Neural cell (in vitro differentiated cells): ENCODE results near the gene TRABD2B. TPM values are rescaled to one million over a fixed set of nuclear protein-coding genes. Genes with fewer than 3 reads are reported as not detected.

Experiments
- H2AFZ ChIP-seq: fragments of 200-600, 300-800 bp; sonication (generic), shearing (Covaris generic); 2 replicates; pipeline ENCODE4 v1.6.0; 2014; ENCODE audit warnings: low read depth, mild to moderate bottlenecking, antibody characterized with exemption, low read length, moderate library complexity
- H3F3A ChIP-seq: fragments of 200-600 bp; shearing (Covaris generic); 2 replicates; pipeline ENCODE4 v1.6.1; 2016; ENCODE audit warnings: mild to moderate bottlenecking, moderate library complexity, mixed read lengths, antibody characterized with exemption, low read length; ENCODE audit not compliant: insufficient read depth, poor library complexity, severe bottlenecking
- H3K27ac ChIP-seq: fragments of 200-600, 300-800 bp; sonication (generic), shearing (Covaris generic); 2 replicates; pipeline ENCODE4 v1.5.1; 2014; ENCODE audit warnings: mild to moderate bottlenecking, low read length, moderate library complexity
- H3K27me3 ChIP-seq: fragments of 300-800, 200-600 bp; sonication (generic), shearing (Covaris generic); 2 replicates; pipeline ENCODE4 v1.6.0; 2014; ENCODE audit warnings: mild to moderate bottlenecking, low read depth, low read length, moderate library complexity; ENCODE audit not compliant: insufficient read depth
- H3K36me3 ChIP-seq: fragments of 300-800, 200-600 bp; sonication (generic), shearing (Covaris generic); 2 replicates; pipeline ENCODE4 v1.5.1; 2014; ENCODE audit warnings: mild to moderate bottlenecking, antibody characterized with exemption, low read length, moderate library complexity; ENCODE audit not compliant: insufficient read depth
- H3K4me2 ChIP-seq: fragments of 300-800, 200-600 bp; sonication (generic), shearing (Covaris generic); 2 replicates; pipeline ENCODE4 v1.6.0; 2014; ENCODE audit warnings: mild to moderate bottlenecking, low read length
- H3K4me3 ChIP-seq: fragments of 300-800, 200-600 bp; sonication (generic), shearing (Covaris generic); 2 replicates; pipeline ENCODE4 v1.5.1; 2014; ENCODE audit warnings: mild to moderate bottlenecking, low read length, moderate library complexity
- H3K79me2 ChIP-seq: fragments of 200-600 bp; shearing (Covaris generic); replicated peaks from 2 replicates; pipeline ENCODE4 v1.6.0; 2014; ENCODE audit warnings: mild to moderate bottlenecking, low read length, moderate library complexity; ENCODE audit not compliant: insufficient read depth
- H3K9ac ChIP-seq: fragments of 300-800, 200-600 bp; sonication (generic), shearing (Covaris generic); 2 replicates; pipeline ENCODE4 v1.6.1; 2016; ENCODE audit warnings: mild to moderate bottlenecking, low read length, mixed read lengths
- H3K9me2 ChIP-seq: fragments of 200-600 bp; shearing (Covaris generic); 2 replicates; pipeline ENCODE4 v1.6.1; 2016; ENCODE audit warnings: mild to moderate bottlenecking, low read length, mixed read lengths; ENCODE audit not compliant: insufficient read depth
- H3K9me3 ChIP-seq: fragments of 200-600, 300-800 bp; sonication (generic), shearing (Covaris generic); 2 replicates; pipeline ENCODE4 v1.6.1; 2016; ENCODE audit warnings: mild to moderate bottlenecking, mixed run types, low read length, moderate library complexity, mixed read lengths
- H4K20me1 ChIP-seq: fragments of 200-600 bp; shearing (Covaris generic); 2 replicates; pipeline ENCODE4 v1.6.1; 2016; ENCODE audit warnings: mild to moderate bottlenecking, mixed run types; ENCODE audit not compliant: insufficient read depth
- CTCF ChIP-seq: fragments of 450-650 bp; IDR thresholded peaks from 2 replicates; pipeline ENCODE4 v1.5.1; 2014; ENCODE audit warnings: antibody characterized with exemption, mild to moderate bottlenecking, moderate library complexity; ENCODE audit not compliant: poor library complexity, severe bottlenecking
- EP300 ChIP-seq: fragments of 450-650 bp; conservative IDR thresholded peaks from 2 replicates; pipeline ENCODE4 v1.6.1; 2014; ENCODE audit warnings: antibody characterized with exemption, mild to moderate bottlenecking, moderate library complexity; ENCODE audit not compliant: poor library complexity, severe bottlenecking
- EZH2 ChIP-seq: fragments of 200-600, 300-800 bp; shearing (Covaris generic), sonication (generic); IDR thresholded peaks from 2 replicates; pipeline ENCODE4 v1.6.1; 2014; ENCODE audit warnings: antibody characterized with exemption, low read length, borderline replicate concordance, mild to moderate bottlenecking; ENCODE audit not compliant: insufficient read depth, poor library complexity, severe bottlenecking
- MXI1 ChIP-seq: fragments of 450-650 bp; conservative IDR thresholded peaks from 2 replicates; pipeline ENCODE4 v1.6.1; 2014; ENCODE audit warnings: antibody characterized with exemption, mild to moderate bottlenecking; ENCODE audit not compliant: poor library complexity, severe bottlenecking
- POLR2AphosphoS5 ChIP-seq: IDR thresholded peaks from 2 replicates; pipeline ENCODE4 v1.6.1; 2012
- RAD21 ChIP-seq: fragments of 450-650 bp; conservative IDR thresholded peaks from 2 replicates; pipeline ENCODE4 v1.6.1; 2014; ENCODE audit warnings: antibody characterized with exemption, mild to moderate bottlenecking, moderate library complexity
- SMC3 ChIP-seq: fragments of 450-650 bp; conservative IDR thresholded peaks from 2 replicates; pipeline ENCODE4 v1.6.1; 2014; ENCODE audit warnings: antibody characterized with exemption, mild to moderate bottlenecking, moderate library complexity; ENCODE audit not compliant: poor library complexity
- TAF1 ChIP-seq: IDR thresholded peaks from 2 replicates; pipeline ENCODE4 v1.6.1; 2012; ENCODE audit warnings: low read depth
- polyA plus RNA-seq: library from polyadenylated mRNA; depleted of rRNA; stranded (reverse); fragments of >200 nt; gene quantifications from 2 replicates; pipeline ENCODE4 v1.2.3, GENCODE V29; 2014
- TF ChIP-seq, protein P1 (sequence below): IDR thresholded peaks from 2 replicates; pipeline ENCODE4 v1.6.1; 2012; ENCODE audit warnings: borderline replicate concordance

The TRABD2B gene
- polyA plus RNA-seq, 1 donor from 2014 or later: 0.02 TPM

DNA sequence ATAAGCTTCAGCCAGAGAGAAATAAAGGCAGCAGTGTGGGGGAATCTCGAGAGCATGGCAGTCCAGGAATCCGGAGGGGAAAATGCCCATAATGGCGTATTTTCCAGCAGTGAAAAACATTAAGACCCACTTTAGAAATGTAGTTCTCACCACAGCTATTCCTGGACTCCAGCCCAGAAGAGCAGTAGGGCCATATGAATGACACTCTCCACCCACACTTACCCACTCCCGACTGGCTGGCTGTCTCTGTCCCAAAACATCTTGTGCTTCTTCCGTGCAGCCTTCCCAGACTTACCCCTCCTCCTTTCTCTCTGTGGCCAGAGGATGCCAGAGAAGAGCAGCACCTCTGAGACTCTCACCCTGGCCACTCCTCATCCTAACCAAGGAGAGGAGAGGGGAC, 56.4 kb downstream of the TRABD2B start:
- Histone ChIP-seq H3K79me2 (no peaks in the 10 kb centered on the region), H3K4me3 (no peak overlapping the region), H4K20me1 (no peaks in the 10 kb centered on the region), H3K9me2 (no peaks in the 10 kb centered on the region), H3K27me3 (no peaks in the 10 kb centered on the region), H2AFZ (no peak overlapping the region), H3K9me3 (no peaks in the 10 kb centered on the region), H3K4me2 (no peak overlapping the region), H3F3A (no peaks in the 10 kb centered on the region), H3K9ac (no peak overlapping the region), H3K36me3 (no peaks in the 10 kb centered on the region), H3K27ac (no peak overlapping the region)
- TF ChIP-seq, protein P1, sequence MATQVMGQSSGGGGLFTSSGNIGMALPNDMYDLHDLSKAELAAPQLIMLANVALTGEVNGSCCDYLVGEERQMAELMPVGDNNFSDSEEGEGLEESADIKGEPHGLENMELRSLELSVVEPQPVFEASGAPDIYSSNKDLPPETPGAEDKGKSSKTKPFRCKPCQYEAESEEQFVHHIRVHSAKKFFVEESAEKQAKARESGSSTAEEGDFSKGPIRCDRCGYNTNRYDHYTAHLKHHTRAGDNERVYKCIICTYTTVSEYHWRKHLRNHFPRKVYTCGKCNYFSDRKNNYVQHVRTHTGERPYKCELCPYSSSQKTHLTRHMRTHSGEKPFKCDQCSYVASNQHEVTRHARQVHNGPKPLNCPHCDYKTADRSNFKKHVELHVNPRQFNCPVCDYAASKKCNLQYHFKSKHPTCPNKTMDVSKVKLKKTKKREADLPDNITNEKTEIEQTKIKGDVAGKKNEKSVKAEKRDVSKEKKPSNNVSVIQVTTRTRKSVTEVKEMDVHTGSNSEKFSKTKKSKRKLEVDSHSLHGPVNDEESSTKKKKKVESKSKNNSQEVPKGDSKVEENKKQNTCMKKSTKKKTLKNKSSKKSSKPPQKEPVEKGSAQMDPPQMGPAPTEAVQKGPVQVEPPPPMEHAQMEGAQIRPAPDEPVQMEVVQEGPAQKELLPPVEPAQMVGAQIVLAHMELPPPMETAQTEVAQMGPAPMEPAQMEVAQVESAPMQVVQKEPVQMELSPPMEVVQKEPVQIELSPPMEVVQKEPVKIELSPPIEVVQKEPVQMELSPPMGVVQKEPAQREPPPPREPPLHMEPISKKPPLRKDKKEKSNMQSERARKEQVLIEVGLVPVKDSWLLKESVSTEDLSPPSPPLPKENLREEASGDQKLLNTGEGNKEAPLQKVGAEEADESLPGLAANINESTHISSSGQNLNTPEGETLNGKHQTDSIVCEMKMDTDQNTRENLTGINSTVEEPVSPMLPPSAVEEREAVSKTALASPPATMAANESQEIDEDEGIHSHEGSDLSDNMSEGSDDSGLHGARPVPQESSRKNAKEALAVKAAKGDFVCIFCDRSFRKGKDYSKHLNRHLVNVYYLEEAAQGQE: no peak
- TF ChIP-seq POLR2AphosphoS5 (no peak), MXI1 (no peak), SMC3 (no peak), CTCF (no peak), TAF1 (no peak), EZH2 (no peak), RAD21 (no peak), EP300 (no peak)

DNA sequence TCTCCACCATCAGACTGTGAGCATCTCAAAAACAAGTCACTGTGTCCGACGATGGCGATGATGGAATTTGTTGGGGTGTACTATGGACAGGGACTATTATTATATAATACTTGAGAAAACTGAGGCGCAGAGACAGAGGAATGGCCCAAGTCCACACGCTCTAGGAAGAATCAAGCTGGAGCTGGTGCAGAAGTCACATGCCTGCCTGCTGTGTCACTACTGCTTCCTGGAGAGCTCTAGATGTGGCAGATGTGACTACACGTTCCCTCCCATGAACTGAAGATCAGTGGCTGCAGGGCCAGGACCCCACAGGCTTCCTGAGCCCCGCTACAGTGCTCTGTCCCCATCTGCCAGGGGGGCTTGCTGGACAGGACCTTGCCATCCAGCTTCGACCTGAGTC, 56.9 kb downstream of the TRABD2B start:
- H3K36me3 ChIP-seq: no peaks in the 10 kb centered on the region
- no peak overlapping the region for H3K9ac ChIP-seq
- no peak overlapping the region for H3K27ac ChIP-seq
- H3K9me2 ChIP-seq: no peaks in the 10 kb centered on the region
- H3K4me3 ChIP-seq: no peak overlapping the region
- no peaks in the 10 kb centered on the region for H3F3A ChIP-seq
- TF ChIP-seq CTCF: no peak
- H3K79me2 ChIP-seq: no peaks in the 10 kb centered on the region
- H4K20me1 ChIP-seq: no peaks in the 10 kb centered on the region
- H3K4me2 ChIP-seq: no peak overlapping the region
- H3K27me3 ChIP-seq: no peaks in the 10 kb centered on the region
- H2AFZ ChIP-seq: no peak overlapping the region
- H3K9me3 ChIP-seq: no peaks in the 10 kb centered on the region
